ENCODE data around the gene MYH15.

Gene MYH15

DNA sequence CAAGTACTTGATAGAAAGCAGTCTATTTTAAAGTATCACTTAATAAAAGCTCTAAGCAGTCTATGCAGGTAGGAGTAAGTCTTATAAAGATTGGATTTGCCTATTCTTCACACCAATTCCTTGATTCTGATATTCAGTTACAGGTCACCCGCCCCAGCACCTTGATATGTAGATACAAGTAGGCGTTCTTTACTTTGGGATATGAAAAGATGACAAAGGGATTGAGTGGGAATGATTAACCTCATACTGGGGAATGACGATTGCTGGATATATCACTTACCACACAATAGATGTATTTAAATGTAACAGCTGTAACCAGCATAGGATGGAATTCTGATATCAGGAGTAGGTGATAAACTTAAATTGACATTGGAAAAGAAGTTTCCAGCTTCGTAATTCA, 166.9 kb downstream of the MYH15 start:
- in situ Hi-C loops (cut with HindIII; ENCODE audit: low pct_unique_long_range_greater_than_20kb, low sequenced_read_pairs), result no loop called here
- no peak for DNase-seq (ENCODE audit: low read depth in 1 of 2, low spot score in 1 of 2)
- no peak for TF ChIP-seq JUND (IDR thresholded peaks at IDR 0.05; ENCODE audit: low read depth)

DNA sequence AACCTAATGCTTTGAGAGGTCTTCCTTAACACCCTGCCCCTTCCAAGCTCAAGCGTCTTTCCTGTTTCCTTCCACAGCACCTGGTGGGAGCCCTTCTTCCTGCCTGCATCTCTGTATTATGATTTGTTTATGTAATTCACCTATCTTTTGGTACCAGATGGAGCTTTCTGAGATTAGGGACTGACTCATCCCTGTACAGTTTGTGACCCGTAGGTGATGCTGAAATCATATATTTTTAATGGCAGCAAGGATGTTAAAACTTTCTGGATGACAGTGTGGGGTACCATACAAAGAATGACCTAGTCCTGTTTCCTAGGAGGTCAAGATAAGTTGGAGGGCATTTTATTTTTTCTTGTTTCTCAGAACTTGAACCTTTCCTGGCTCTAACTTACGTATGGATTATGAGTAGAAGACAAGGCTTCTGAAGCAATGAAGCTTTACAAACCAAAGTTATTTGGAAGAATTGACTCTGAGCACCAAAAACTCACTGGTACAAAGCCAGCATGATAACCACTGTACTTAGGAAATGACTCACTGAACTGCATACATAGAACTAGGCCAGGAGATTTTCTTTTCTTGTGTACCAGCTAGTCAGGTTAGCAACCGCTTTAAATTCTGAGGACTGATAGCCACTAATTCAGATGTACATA, 167.4 kb downstream of the MYH15 start:
- TF ChIP-seq JUND (IDR thresholded peaks at IDR 0.05; ENCODE audit: low read depth), result no peak
- in situ Hi-C loops (cut with HindIII; ENCODE audit: low pct_unique_long_range_greater_than_20kb, low sequenced_read_pairs), result no loop called here
- DNase-seq (ENCODE audit: low read depth in 1 of 2, low spot score in 1 of 2), result no peak

DNA sequence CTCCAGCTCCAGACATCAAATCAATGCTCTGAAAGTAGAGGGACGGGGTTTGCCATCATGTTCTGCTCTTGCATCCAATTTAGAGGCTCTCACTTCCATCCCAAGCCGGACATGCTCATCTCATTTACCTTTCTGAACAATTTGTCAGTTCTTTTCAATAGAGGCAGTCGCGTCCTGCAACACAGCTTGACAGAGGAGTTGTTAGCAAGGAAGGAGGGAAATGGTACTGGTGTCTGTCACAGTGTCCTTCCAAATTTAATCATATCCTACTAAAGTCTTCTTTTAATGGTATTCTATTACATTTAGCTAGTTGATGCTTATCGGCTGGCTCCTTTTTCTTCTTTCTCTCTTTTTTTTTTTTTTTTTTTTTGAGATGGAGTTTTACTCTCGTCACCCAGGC, 168.5 kb downstream of the MYH15 start:
- no peak for DNase-seq (ENCODE audit: low read depth in 1 of 2, low spot score in 1 of 2)
- no peak for TF ChIP-seq JUND (IDR thresholded peaks at IDR 0.05; ENCODE audit: low read depth)
- in situ Hi-C loops (cut with HindIII; ENCODE audit: low pct_unique_long_range_greater_than_20kb, low sequenced_read_pairs), result no loop called here

DNA sequence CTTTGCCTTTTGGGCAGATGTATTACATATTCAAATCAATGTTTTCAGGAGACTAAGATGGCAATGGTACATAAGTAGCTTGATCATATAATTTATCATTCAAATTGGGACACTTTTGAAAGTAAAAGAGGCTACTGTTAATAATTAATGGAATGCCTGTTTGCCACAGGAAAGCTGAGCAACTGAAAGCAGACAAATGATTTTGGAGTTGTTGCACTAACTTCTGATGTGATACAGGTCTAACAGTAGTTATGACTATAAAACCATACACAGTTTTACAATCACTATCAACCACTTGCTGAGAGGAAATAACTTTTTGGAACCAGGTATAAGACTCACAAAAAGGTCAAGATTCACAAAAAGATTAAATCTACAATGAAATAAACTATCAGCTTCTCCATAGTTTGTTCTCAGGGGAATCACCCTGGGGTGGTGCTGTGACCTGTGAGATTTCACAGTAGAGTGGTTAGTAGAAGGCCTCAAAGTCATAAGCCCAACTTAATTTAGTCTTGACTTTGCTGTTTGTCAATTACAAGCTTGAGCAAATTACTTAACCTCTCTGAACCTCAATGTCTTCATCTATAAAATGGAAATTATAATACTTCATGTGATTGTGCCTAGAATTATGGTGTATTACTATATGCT, 171.4 kb downstream of the MYH15 start:
- TF ChIP-seq JUND (IDR thresholded peaks at IDR 0.05; ENCODE audit: low read depth), result no peak
- no peak for DNase-seq (ENCODE audit: low read depth in 1 of 2, low spot score in 1 of 2)
- in situ Hi-C loops (cut with HindIII; ENCODE audit: low pct_unique_long_range_greater_than_20kb, low sequenced_read_pairs), result no loop called here

DNA sequence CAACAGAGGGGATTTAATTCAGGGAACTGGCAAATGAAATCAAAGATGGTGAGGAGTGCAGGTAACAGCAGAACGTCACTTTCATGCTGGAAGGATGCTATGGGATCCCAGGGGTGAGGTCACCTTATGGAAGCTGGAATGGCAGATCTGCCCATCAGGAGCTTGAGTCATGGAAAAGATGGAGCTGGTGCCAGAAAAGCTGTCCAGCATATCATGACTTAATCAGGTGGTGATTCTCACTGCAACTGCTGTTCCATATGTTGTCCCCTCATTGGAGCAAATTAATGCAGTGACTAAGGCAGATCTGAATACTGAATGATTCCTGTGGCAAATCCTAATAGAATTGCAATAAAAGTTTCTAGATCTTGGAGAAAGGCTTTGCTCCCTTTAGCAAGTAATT, 175.7 kb downstream of the MYH15 start:
- no peak for DNase-seq (ENCODE audit: low read depth in 1 of 2, low spot score in 1 of 2)
- TF ChIP-seq JUND (IDR thresholded peaks at IDR 0.05; ENCODE audit: low read depth), result no peak
- in situ Hi-C loops (cut with HindIII; ENCODE audit: low pct_unique_long_range_greater_than_20kb, low sequenced_read_pairs), result no loop called here

DNA sequence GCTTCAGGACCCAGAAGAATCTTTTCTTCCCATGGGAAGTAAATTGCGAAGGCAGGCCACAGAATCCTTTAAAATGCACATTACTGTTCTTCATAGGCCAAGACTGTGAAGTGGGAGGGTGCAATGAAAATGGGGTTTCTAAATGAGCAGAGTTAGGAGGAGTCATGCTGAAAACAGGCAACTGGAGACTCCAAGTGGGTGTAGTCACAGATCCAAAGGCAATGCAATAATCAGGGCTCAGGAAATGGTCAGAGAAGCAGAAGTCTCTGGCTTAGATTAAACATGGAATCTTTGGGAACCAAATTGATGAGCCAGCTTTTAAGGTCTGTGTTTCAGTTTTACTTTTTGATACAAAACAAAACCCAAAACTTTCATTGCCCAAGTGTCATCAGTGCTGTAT, 176.4 kb downstream of the MYH15 start:
- DNase-seq (ENCODE audit: low read depth in 1 of 2, low spot score in 1 of 2), result no peak
- in situ Hi-C loops (cut with HindIII; ENCODE audit: low pct_unique_long_range_greater_than_20kb, low sequenced_read_pairs), result no loop called here
- no peak for TF ChIP-seq JUND (IDR thresholded peaks at IDR 0.05; ENCODE audit: low read depth)

DNA sequence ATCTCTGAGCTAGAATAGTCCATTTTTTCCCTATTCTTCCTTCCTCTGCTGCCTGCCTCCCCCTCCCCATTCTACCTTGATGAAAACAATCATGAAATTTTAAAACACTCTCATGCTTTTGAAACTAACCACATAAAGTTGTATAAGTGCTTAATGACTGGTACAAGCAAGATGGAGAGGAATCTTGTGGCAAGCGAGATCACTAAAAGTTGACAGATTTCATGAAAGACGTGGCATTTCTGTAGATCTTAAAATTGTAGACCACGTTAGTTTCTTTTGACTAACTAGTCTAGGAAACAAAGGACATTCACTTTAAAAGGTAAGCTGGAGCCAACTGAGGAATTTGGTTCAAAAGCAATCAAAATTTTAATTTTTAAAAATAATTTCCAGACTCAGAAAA, 178.6 kb downstream of the MYH15 start:
- DNase-seq (ENCODE audit: low read depth in 1 of 2, low spot score in 1 of 2), result no peak
- in situ Hi-C loops (cut with HindIII; ENCODE audit: low pct_unique_long_range_greater_than_20kb, low sequenced_read_pairs), result no loop called here
- TF ChIP-seq JUND (IDR thresholded peaks at IDR 0.05; ENCODE audit: low read depth), result no peak

Data from T47D (cell line).